ENCODE data around the gene COL10A1. TPM values are rescaled to one million over a fixed set of nuclear protein-coding genes. Genes with fewer than 3 reads are reported as not detected.

COL10A1 gene
- total RNA-seq (2022; extraction: Qiagen RNA extraction) = 0.02 to 0.12 TPM (median 0.05 TPM) in 3 of 5 replicates, not detected in the others

DNA sequence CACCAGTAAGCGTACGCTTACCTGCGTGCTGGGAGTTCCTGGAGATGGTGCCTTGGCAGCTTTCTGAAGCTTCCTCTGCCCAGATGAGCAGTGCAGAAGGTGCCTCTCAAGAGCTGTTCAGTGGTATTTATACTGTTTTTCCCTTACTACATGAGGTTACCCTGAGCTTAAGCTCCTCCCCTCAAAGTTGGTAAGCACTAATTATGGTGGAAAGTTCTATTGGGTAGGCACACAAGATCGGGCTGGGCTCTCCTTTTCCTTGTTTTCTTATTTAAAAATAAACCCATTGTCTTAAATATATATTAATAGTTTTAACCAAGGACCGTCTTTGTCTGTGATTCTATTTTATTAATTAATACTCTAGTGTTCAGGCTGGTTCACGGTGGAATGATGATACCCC, at the start of gene COL10A1:
Gene COL10A1, minus strand, starts transcription at position 101 of the 400 bp plus-strand sequence. CDS start 640 bp downstream, outside the sequence.

DNA sequence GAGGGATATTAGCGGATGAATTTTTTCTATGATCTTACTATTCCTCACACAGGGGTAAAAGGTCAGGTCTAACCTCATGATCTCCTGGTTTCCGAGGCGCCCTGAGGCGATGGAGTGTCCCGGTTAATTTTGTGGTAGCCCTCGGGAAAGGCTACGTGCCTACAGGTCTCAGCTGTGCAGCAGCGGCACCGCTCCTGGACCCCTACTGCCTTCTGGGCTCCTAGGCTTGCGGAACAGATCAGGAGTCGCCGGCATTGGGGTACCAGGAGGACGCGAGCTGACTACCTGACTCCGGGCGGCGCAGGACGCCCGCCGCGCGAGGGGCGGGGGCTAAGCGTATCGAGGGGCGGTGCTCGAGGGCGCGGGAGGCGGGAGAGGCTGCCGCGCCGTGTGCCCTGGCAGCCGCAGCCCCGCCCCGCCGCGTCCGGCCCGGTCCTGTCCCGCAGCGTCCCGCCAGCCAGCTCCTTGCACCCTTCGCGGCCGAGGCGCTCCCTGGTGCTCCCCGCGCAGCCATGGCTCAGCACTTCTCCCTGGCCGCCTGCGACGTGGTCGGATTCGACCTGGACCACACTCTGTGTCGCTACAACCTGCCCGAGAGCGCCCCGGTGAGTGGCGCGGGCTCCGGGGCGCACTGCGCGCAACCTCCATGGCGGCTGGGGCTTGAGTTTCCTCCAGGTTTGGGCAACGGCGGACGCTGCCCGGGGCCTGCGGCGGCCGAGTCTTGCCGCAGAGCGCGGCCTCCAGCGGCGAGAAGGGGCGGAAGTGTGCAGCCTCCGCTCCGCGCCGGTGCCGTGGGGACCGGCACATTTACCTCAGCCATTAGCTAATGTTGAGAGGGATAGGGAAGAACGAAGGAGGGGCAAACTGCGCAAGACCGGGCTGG, 25.3 kb downstream of the COL10A1 start, which contains the start of gene NT5DC1:
Gene NT5DC1, plus strand, starts transcription at position 435 of the 883 bp plus-strand sequence. Its CDS starts 78 bp downstream, at position 513.

Other genes with a start within 250 kb of the COL10A1 start
- gene FRK, start 65.2 kb downstream of the COL10A1 start, total RNA-seq (2022; extraction: Qiagen RNA extraction) = 0.95 to 1.4 TPM (median 1.1 TPM) in 5 replicates
- 23.1 to 27.2 TPM (median 26.8 TPM) in 5 replicates for gene NT5DC1, start 25.3 kb downstream of the COL10A1 start, total RNA-seq (2022; extraction: Qiagen RNA extraction)
- gene TSPYL4, start 127.9 kb upstream of the COL10A1 start, total RNA-seq (2022; extraction: Qiagen RNA extraction) = 2.7 to 3.7 TPM (median 3.1 TPM) in 5 replicates
- gene TSPYL1, start 153.8 kb upstream of the COL10A1 start, total RNA-seq (2022; extraction: Qiagen RNA extraction) = 25.3 to 33.4 TPM (median 26.8 TPM) in 5 replicates
- gene DSE, start 244.8 kb upstream of the COL10A1 start, total RNA-seq (2022; extraction: Qiagen RNA extraction) = 10.8 to 14.9 TPM (median 13.3 TPM) in 5 replicates

Measured in A549 treated with AZD2906 at 1 μM for 4 hours (cell line).